Measurements from ENCODE around the gene FARP2.

Gene FARP2

DNA sequence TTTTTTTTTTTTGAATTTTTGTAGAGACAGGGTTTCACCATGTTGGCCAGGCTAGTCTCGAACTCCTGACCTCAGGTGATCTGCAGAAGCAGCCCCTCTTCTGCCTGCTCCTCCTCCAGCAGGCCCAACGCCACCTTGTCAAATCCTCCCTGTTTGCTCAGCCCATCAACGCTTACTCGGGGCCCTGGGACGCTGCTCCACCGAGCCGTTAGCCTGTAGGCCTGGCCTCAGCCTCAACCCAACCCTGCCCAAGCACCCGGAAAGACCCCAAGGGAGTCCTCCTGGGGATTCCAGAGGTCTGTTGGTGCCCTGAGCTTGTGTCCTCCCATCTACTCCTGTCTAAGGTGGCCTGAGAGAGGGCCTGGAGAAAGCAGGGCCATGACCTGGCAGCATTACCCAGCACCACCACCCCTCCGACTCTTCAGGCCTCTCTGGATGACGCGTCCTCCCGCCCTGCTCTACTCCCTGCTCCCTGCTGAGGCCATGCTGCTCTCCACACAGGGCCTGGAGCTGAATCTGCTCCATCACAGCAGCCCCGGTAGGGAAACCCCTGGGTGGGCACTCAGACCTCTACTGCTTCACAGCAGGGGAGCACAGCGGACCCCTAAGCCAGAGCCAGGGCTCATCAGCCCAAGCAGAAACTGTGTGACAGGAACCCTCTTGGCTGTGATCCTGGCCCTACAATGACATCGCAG, 149.1 kb downstream of the FARP2 start:
- TF ChIP-seq, protein P1, sequence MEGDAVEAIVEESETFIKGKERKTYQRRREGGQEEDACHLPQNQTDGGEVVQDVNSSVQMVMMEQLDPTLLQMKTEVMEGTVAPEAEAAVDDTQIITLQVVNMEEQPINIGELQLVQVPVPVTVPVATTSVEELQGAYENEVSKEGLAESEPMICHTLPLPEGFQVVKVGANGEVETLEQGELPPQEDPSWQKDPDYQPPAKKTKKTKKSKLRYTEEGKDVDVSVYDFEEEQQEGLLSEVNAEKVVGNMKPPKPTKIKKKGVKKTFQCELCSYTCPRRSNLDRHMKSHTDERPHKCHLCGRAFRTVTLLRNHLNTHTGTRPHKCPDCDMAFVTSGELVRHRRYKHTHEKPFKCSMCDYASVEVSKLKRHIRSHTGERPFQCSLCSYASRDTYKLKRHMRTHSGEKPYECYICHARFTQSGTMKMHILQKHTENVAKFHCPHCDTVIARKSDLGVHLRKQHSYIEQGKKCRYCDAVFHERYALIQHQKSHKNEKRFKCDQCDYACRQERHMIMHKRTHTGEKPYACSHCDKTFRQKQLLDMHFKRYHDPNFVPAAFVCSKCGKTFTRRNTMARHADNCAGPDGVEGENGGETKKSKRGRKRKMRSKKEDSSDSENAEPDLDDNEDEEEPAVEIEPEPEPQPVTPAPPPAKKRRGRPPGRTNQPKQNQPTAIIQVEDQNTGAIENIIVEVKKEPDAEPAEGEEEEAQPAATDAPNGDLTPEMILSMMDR (IDR thresholded peaks at IDR 0.05), result no peak

DNA sequence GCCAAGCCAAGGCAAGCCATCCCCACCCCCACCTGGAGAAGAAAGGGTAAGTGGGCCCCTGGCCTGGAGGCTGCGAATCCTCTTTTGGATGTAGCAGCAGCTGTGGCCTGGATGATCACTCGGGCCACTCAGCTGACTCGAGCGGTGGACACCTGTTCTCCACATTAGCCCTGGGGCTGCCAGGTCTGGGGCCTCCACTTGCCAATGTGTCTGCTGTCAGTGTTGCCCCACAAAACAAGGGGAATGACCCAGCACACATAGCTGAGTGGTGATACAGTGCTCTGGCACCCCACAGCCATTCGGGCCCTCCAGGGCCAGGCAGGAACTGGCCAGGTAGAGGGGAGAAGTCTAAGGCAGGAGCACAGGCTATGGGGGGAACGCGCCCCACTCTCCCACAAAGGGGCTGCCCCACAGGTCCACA, 149.7 kb downstream of the FARP2 start:
- TF ChIP-seq, protein P1 (IDR thresholded peaks at IDR 0.05), result no peak

DNA sequence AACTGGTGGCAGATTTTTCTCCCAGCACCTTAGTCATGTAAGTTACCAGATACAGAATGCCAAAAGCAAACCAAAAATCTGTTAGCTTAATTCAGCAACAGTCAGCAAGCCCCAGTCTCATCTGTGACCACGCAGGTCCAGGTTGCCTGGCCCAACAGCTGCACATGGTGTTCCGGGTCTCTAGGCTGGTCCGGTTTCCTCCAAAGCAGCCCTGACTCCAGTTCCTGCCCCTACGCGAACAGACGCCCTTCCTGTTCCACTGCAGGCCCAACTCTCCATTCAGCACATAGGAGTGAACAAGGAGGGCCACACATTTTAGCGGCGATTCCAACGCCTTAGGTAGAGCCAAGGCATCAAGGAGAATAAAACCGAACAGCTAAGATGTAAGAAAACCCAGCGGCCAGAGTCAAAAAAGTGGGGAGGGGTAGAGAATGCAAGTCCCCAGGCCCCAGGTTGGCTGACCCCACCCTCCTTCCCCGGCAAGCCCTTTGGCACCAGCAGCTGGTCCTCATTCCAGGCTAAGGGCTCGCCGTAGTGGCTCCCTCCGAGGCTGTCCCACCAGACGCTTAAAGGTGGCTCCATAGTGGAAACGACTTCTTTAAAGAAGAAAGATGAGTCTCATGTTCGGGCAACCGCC, 150.8 kb downstream of the FARP2 start:
- TF ChIP-seq, protein P1 (IDR thresholded peaks at IDR 0.05), result no peak

DNA sequence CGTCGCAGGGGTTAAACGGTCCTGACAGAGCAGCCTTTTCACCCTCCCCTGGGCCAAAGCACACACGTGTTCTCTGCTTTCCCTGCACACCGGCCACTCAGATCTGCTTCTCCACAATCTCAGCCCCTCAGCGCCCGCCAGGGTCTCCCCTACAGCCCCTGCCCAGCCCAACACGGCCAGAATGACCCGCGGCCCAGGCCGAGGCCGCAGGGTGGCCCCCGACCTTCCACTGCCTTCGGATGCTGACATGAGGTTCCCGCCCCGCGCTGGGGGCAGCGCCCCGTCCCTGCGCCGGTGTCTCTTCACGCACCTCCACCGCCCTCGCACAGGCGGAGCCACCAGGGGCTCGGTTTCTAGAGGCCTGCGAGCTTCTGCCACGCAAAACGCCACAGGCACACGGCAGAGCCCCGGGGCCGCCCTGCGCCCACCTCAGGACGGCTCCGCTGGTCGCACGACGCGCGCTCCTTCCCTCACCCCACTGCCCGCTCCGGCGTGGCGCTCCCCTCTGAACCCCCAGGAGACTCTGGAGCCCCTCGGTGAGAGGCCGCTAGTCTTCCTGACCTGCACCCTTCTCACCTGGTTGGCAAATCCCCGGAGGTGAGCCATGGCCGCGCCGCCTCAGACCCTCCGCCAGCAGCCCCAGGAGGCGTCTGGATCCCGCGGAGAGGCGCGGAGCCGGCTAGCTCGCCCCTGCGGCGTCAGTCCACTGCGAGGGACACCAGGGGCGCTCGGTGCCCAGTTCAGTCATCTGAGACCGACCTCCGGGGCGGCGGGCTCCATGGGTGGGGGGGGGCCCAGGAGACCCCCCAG, 151.6 kb downstream of the FARP2 start:
- TF ChIP-seq, protein P1 (IDR thresholded peaks at IDR 0.05), result no peak

DNA sequence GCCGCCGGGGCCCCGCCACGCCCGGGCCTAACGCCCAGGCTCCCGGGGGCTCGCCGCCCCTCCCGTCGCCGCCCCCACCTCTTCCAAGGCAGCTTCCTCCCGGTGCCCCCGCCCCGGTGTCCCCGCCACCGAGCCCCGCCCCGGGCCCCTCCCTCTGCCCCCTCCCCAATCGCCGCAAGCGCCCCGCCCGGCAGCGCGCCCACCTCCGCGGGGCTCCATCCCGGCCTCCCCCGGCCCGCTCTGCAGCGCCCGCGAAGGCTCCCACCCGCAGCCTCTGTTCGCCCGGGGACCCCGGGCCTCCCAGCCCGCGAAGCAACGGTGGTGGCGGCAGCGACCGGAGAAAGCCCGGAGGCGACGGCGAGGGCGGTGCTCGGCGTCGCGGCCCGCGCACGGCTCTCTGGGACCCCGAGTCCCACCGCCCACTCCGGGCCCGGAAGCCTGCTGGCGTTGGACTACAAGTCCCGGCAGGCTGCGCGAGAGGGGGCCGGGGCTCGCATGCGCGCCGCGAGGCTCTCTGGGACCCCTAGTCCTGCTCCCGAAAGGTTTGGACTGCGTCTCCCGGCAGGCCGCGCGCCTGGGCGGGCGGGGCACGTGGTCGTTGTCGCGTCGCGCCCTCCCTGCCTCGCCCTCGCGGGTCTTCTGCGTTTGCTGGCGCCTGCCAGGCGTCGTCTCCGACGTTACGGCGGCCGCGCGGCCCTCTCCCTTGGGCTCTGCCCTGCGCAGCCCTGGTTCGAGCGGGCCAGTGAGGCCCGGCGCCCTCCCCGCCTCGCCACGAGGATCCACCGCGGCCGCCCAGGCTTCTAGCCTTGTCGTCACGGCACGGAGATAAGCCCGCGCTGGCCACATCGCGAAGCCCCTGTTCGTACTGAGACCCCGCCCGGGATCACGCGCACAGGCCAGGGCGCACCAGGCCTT, 152.4 kb downstream of the FARP2 start, which contains the start of gene STK25:
STK25 (minus strand) TSS at position 345 of the 915 bp plus-strand sequence. CDS start 549 bp downstream, outside the sequence.
- TF ChIP-seq, protein P1 (IDR thresholded peaks at IDR 0.05), result no peak

DNA sequence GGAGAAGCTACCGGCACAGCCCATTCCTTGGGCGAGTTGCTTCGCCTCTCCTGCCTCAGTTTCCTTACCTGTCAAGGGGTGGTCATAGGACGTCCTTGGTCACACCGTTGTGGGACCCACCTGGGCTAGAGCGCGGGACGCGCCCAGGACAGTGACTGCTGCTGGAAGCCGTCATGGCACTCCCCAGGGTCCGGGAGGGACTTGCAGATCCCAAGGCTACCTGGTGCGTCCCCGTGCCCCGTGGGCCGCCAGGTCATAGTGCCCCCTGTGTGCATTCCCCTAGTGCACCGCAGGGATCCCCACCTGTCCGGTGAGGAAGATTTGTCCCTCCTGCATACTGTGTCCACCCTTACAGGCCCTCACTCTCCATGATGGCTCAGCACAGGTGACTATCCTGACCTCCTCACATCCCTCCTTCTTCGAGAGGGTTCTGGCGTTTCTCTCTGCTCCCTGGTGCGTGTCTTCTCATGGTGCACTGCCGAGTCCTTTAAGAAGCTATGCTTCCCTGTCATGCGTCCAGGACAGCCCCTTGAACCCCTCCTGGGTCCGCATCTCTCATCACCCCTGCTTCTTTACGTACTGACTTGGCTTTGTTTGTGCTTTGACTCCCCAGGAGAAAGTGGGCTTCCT, 153.2 kb downstream of the FARP2 start:
- TF ChIP-seq, protein P1 (IDR thresholded peaks at IDR 0.05), result no peak
